ENCODE data around the gene THSD7A. TPM values are rescaled to one million over a fixed set of nuclear protein-coding genes. Genes with fewer than 3 reads are reported as not detected.

Gene THSD7A
- total and polyA plus RNA-seq, 9 of the 15 experiments (the other 6 are each of a cell fraction or from before 2014, with no cell fraction given) = 0.01 to 0.02 TPM; not detected in 7

DNA sequence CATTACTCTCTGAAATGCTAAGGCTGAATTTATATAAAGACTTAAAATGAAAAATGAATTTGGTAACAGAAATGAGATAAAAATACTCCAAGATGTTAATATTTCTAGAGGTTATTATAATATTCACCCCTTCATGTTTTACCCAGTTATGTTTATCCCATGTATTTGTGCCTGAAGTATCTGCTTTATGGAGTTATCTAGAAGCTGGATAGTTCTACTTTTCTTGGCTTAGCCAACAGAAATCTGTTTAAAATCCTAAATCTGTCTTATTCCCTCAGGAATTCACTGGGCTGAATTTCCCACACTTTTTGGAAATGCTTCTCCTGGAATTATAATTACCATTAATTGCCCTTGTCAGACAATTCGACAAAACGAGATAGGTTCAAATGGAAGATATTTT lies 201.6 kb downstream of the THSD7A start:
- TF ChIP-seq, protein P1, sequence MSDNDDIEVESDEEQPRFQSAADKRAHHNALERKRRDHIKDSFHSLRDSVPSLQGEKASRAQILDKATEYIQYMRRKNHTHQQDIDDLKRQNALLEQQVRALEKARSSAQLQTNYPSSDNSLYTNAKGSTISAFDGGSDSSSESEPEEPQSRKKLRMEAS (CRISPR knock-in tag; IDR thresholded peaks at IDR 0.05) = no peak
- no peak for TF ChIP-seq ZBED1 (IDR thresholded peaks at IDR 0.05)
- no peak for TF ChIP-seq ZNF586 (CRISPR knock-in tag; conservative IDR thresholded peaks at IDR 0.05)
- no peak for TF ChIP-seq HDAC1 (IDR thresholded peaks at IDR 0.05)
- TF ChIP-seq RBM39 (optimal IDR thresholded peaks at IDR 0.05; ENCODE audit: low read depth, low read length) = no peak
- TF ChIP-seq TRIM25 (IDR thresholded peaks at IDR 0.05; ENCODE audit: borderline replicate concordance) = no peak
- no peak for TF ChIP-seq ZNF324 (CRISPR knock-in tag; IDR thresholded peaks at IDR 0.05)
- BruUV-seq (replicated peaks) = no TSS peak
- 3% methylated on average over 2 of the region's 2 CpGs for WGBS (ENCODE audit: insufficient coverage, low coverage, missing lambda C conversion rate)
- ATAC-seq = no peak
- CTCF ChIA-PET (ENCODE audit: low intra/inter-chr PET ratio) = no interaction called here
- Histone ChIP-seq H3K9me1 (ENCODE audit: control insufficient read depth, insufficient read depth, low read length) (no peaks in the 10 kb centered on the region), H4K20me1 (replicated peaks; ENCODE audit: control insufficient read depth, insufficient read depth, low read length) (no peaks in the 10 kb centered on the region), H3K79me2 (ENCODE audit: control insufficient read depth, insufficient read depth, low read length) (no peaks in the 10 kb centered on the region), H3K36me3 (ENCODE audit: control insufficient read depth, insufficient read depth, low read length) (no peaks in the 10 kb centered on the region), H3K27me3 (ENCODE audit: control insufficient read depth in 2 of 2, insufficient read depth in 2 of 2, low read length in 2 of 2) (no peaks in the 10 kb centered on the region), H3K4me2 (ENCODE audit: insufficient read depth, low read length) (no peak overlapping the region), H2AFZ (ENCODE audit: low read depth, low read length) (no peak overlapping the region), H3K9ac (ENCODE audit: insufficient read depth in 1 of 2, low read depth in 2 of 2, low read length in 2 of 2) (no peak overlapping the region), H3K4me3 (no peak overlapping the region), H3K4me1 (replicated peaks in 1 of 2; ENCODE audit: control insufficient read depth in 2 of 2, insufficient read depth in 2 of 2, low read length in 2 of 2) (no peaks in the 10 kb centered on the region), H3K27ac (ENCODE audit: extremely low read depth, low read depth, low read length) (no peak overlapping the region), H3K9me3 (replicated peaks; ENCODE audit: control insufficient read depth, insufficient read depth, low read depth, low read length) (no peaks in the 10 kb centered on the region)
- POLR2A ChIA-PET = no interaction called here
- DNase-seq (ENCODE audit: extremely low read depth in 1 of 4, low spot score in 3 of 4) = no peak
- in situ Hi-C loops (cut with MboI) = no loop called here
- intact Hi-C loops (cut with micrococcal nuclease) = no loop called here
- no peak for FAIRE-seq
